Measurements from ENCODE around the gene KLHDC10.
A peak's percentile ranks its signal among the peaks of the same experiment; 100 is the strongest.
"Not testable (repeated sequence)": the region's sequence is repeated elsewhere in the genome, so short reads cannot be mapped to it uniquely, and the experiment has no call there.

KLHDC10 gene

GRCh38 chr7:130048906-130049305, 21.4 kb upstream of the KLHDC10 start:
- Histone ChIP-seq H3K4me1 (ENCODE audit: control insufficient read depth, insufficient read depth, low read length, poor library complexity, severe bottlenecking) (peaks cover 12% of the 10 kb centered on the region), H3K27ac (ENCODE audit: insufficient read depth, low read length, poor library complexity, severe bottlenecking) (no peak overlapping the region), H3K9me3 (ENCODE audit: control insufficient read depth, low read length) (no peaks in the 10 kb centered on the region), H3K36me3 (ENCODE audit: control insufficient read depth, insufficient read depth, low read length) (peaks cover 6% of the 10 kb centered on the region), H3K27me3 (replicated peaks; ENCODE audit: control insufficient read depth, insufficient read depth, low read length, poor library complexity, severe bottlenecking) (no peaks in the 10 kb centered on the region), H3K4me3 (ENCODE audit: insufficient read depth, low read depth, low read length, poor library complexity, severe bottlenecking) (no peak overlapping the region)
- DNase-seq = no peak

- not testable (repeated sequence) for H3K36me3 ChIP-seq (ENCODE audit: control insufficient read depth, insufficient read depth, low read length); H3K27ac ChIP-seq (ENCODE audit: insufficient read depth, low read length, poor library complexity, severe bottlenecking)
- H3K4me1 ChIP-seq (ENCODE audit: control insufficient read depth, insufficient read depth, low read length, poor library complexity, severe bottlenecking) = peaks cover 12% of the 10 kb centered on the region
These were observed 18.1 kb upstream of the KLHDC10 start for GRCh38 chr7:130052250-130052649.

GRCh38 chr7:130055198-130055597, 15.1 kb upstream of the KLHDC10 start:
- not testable (repeated sequence) for DNase-seq; H3K27me3 ChIP-seq (replicated peaks; ENCODE audit: control insufficient read depth, insufficient read depth, low read length, poor library complexity, severe bottlenecking); H3K4me3 ChIP-seq (ENCODE audit: insufficient read depth, low read depth, low read length, poor library complexity, severe bottlenecking); H3K27ac ChIP-seq (ENCODE audit: insufficient read depth, low read length, poor library complexity, severe bottlenecking); H3K36me3 ChIP-seq (ENCODE audit: control insufficient read depth, insufficient read depth, low read length); H3K9me3 ChIP-seq (ENCODE audit: control insufficient read depth, low read length)
- H3K4me1 ChIP-seq (ENCODE audit: control insufficient read depth, insufficient read depth, low read length, poor library complexity, severe bottlenecking) = peaks cover 12% of the 10 kb centered on the region

More at GRCh38 chr7:130052250-130052649, 18.1 kb upstream of the KLHDC10 start:
- not testable (repeated sequence) for H3K4me3 ChIP-seq (ENCODE audit: insufficient read depth, low read depth, low read length, poor library complexity, severe bottlenecking); H3K9me3 ChIP-seq (ENCODE audit: control insufficient read depth, low read length); H3K27me3 ChIP-seq (replicated peaks; ENCODE audit: control insufficient read depth, insufficient read depth, low read length, poor library complexity, severe bottlenecking); DNase-seq

GRCh38 chr7:130062246-130062645, 8.1 kb upstream of the KLHDC10 start:
- no peaks in the 10 kb centered on the region for H3K36me3 ChIP-seq (ENCODE audit: control insufficient read depth, insufficient read depth, low read length)
- H3K4me1 ChIP-seq (ENCODE audit: control insufficient read depth, insufficient read depth, low read length, poor library complexity, severe bottlenecking) = no peaks in the 10 kb centered on the region
- DNase-seq = no peak

GRCh38 chr7:130063036-130063435, 7.3 kb upstream of the KLHDC10 start:
- H3K9me3 ChIP-seq (ENCODE audit: control insufficient read depth, low read length) = no peaks in the 10 kb centered on the region
- peak; percentile 22 to 51 (median 26) for DNase-seq
- no peak overlapping the region for H3K4me3 ChIP-seq (ENCODE audit: insufficient read depth, low read depth, low read length, poor library complexity, severe bottlenecking)
- no peak overlapping the region for H3K27ac ChIP-seq (ENCODE audit: insufficient read depth, low read length, poor library complexity, severe bottlenecking)
- H3K27me3 ChIP-seq (replicated peaks; ENCODE audit: control insufficient read depth, insufficient read depth, low read length, poor library complexity, severe bottlenecking) = no peaks in the 10 kb centered on the region
- no peaks in the 10 kb centered on the region for H3K36me3 ChIP-seq (ENCODE audit: control insufficient read depth, insufficient read depth, low read length)
- no peaks in the 10 kb centered on the region for H3K4me1 ChIP-seq (ENCODE audit: control insufficient read depth, insufficient read depth, low read length, poor library complexity, severe bottlenecking)

More at GRCh38 chr7:130062246-130062645, 8.1 kb upstream of the KLHDC10 start:
- no peaks in the 10 kb centered on the region for H3K27me3 ChIP-seq (replicated peaks; ENCODE audit: control insufficient read depth, insufficient read depth, low read length, poor library complexity, severe bottlenecking)
- H3K4me3 ChIP-seq (ENCODE audit: insufficient read depth, low read depth, low read length, poor library complexity, severe bottlenecking) = no peak overlapping the region
- no peaks in the 10 kb centered on the region for H3K9me3 ChIP-seq (ENCODE audit: control insufficient read depth, low read length)
- H3K27ac ChIP-seq (ENCODE audit: insufficient read depth, low read length, poor library complexity, severe bottlenecking) = no peak overlapping the region

- H3K27ac ChIP-seq (ENCODE audit: insufficient read depth, low read length, poor library complexity, severe bottlenecking); H3K9me3 ChIP-seq (ENCODE audit: control insufficient read depth, low read length); H3K27me3 ChIP-seq (replicated peaks; ENCODE audit: control insufficient read depth, insufficient read depth, low read length, poor library complexity, severe bottlenecking); H3K4me1 ChIP-seq (ENCODE audit: control insufficient read depth, insufficient read depth, low read length, poor library complexity, severe bottlenecking); DNase-seq; H3K4me3 ChIP-seq (ENCODE audit: insufficient read depth, low read depth, low read length, poor library complexity, severe bottlenecking); H3K36me3 ChIP-seq (ENCODE audit: control insufficient read depth, insufficient read depth, low read length): not testable (repeated sequence)
These were observed 5.8 kb upstream of the KLHDC10 start for GRCh38 chr7:130064580-130064926.

GRCh38 chr7:130065500-130066152, 4.7 kb upstream of the KLHDC10 start:
- H3K4me3 ChIP-seq (ENCODE audit: insufficient read depth, low read depth, low read length, poor library complexity, severe bottlenecking) = no peak overlapping the region
- no peaks in the 10 kb centered on the region for H3K27me3 ChIP-seq (replicated peaks; ENCODE audit: control insufficient read depth, insufficient read depth, low read length, poor library complexity, severe bottlenecking)
- peaks cover 5% of the 10 kb centered on the region for H3K4me1 ChIP-seq (ENCODE audit: control insufficient read depth, insufficient read depth, low read length, poor library complexity, severe bottlenecking)
- no peaks in the 10 kb centered on the region for H3K36me3 ChIP-seq (ENCODE audit: control insufficient read depth, insufficient read depth, low read length)
- H3K27ac ChIP-seq (ENCODE audit: insufficient read depth, low read length, poor library complexity, severe bottlenecking) = no peak overlapping the region
- H3K9me3 ChIP-seq (ENCODE audit: control insufficient read depth, low read length) = no peaks in the 10 kb centered on the region
- DNase-seq = no peak

GRCh38 chr7:130069179-130069977, 956 bp upstream of the KLHDC10 start:
- peak overlapping the region; percentile 78 for H3K4me3 ChIP-seq (ENCODE audit: insufficient read depth, low read depth, low read length, poor library complexity, severe bottlenecking)
- H3K27me3 ChIP-seq (replicated peaks; ENCODE audit: control insufficient read depth, insufficient read depth, low read length, poor library complexity, severe bottlenecking) = no peaks in the 10 kb centered on the region
- peaks cover 22% of the 10 kb centered on the region for H3K4me1 ChIP-seq (ENCODE audit: control insufficient read depth, insufficient read depth, low read length, poor library complexity, severe bottlenecking)
- H3K27ac ChIP-seq (ENCODE audit: insufficient read depth, low read length, poor library complexity, severe bottlenecking) = peak overlapping the region; percentile 76
- H3K36me3 ChIP-seq (ENCODE audit: control insufficient read depth, insufficient read depth, low read length) = no peaks in the 10 kb centered on the region
- H3K9me3 ChIP-seq (ENCODE audit: control insufficient read depth, low read length) = no peaks in the 10 kb centered on the region
- DNase-seq = no peak

- peak overlapping the region; percentile 76 for H3K27ac ChIP-seq (ENCODE audit: insufficient read depth, low read length, poor library complexity, severe bottlenecking)
These were observed 708 bp downstream of the KLHDC10 start for GRCh38 chr7:130070861-130071622.

More at GRCh38 chr7:130070861-130071622, 708 bp downstream of the KLHDC10 start:
- Histone ChIP-seq H3K4me3 (ENCODE audit: insufficient read depth, low read depth, low read length, poor library complexity, severe bottlenecking) (peak overlapping the region; percentile 78), H3K27me3 (replicated peaks; ENCODE audit: control insufficient read depth, insufficient read depth, low read length, poor library complexity, severe bottlenecking) (no peaks in the 10 kb centered on the region), H3K4me1 (ENCODE audit: control insufficient read depth, insufficient read depth, low read length, poor library complexity, severe bottlenecking) (peaks cover 22% of the 10 kb centered on the region), H3K9me3 (ENCODE audit: control insufficient read depth, low read length) (no peaks in the 10 kb centered on the region), H3K36me3 (ENCODE audit: control insufficient read depth, insufficient read depth, low read length) (peaks cover 3% of the 10 kb centered on the region)
- DNase-seq = no peak

Measured in effector memory CD4-positive, alpha-beta T cell (primary cell).